ENCODE results near the gene DCLRE1C.
A peak's percentile ranks its signal among the peaks of the same experiment; 100 is the strongest.
"Not testable (repeated sequence)": the region's sequence is repeated elsewhere in the genome, so short reads cannot be mapped to it uniquely, and the experiment has no call there.

DCLRE1C gene

GRCh38 chr10:14873090-14873760, 80.7 kb downstream of the DCLRE1C start:
- no peak overlapping the region for H3K9ac ChIP-seq (ENCODE audit: low read length in 5 of 5)
- no peak overlapping the region for H3K4me3 ChIP-seq (ENCODE audit: low read depth in 1 of 5, low read length in 5 of 5)
- H3K36me3 ChIP-seq (ENCODE audit: control insufficient read depth in 5 of 5, insufficient read depth in 5 of 5, low read length in 5 of 5) = peaks cover 9 to 17% (median 13%) of the 10 kb centered on the region in 5 donors

GRCh38 chr10:14864871-14865270, 89.0 kb downstream of the DCLRE1C start:
- H3K9me3 ChIP-seq (ENCODE audit: control insufficient read depth in 5 of 5, low read length in 5 of 5); H3K9ac ChIP-seq (ENCODE audit: low read length in 5 of 5); H3K4me1 ChIP-seq (ENCODE audit: control insufficient read depth in 5 of 5, insufficient read depth in 5 of 5, low read length in 5 of 5); H3K4me3 ChIP-seq (ENCODE audit: low read depth in 1 of 5, low read length in 5 of 5); H3K27ac ChIP-seq (ENCODE audit: low read depth, low read length); H3K27me3 ChIP-seq (ENCODE audit: control insufficient read depth in 5 of 5, insufficient read depth in 4 of 5, low read length in 5 of 5): not testable (repeated sequence)
- peaks cover 15 to 26% (median 20%) of the 10 kb centered on the region in 5 donors for H3K36me3 ChIP-seq (ENCODE audit: control insufficient read depth in 5 of 5, insufficient read depth in 5 of 5, low read length in 5 of 5)

More at GRCh38 chr10:14873090-14873760, 80.7 kb downstream of the DCLRE1C start:
- Histone ChIP-seq H3K27ac (ENCODE audit: low read depth, low read length) (no peak overlapping the region), H3K27me3 (ENCODE audit: control insufficient read depth in 5 of 5, insufficient read depth in 4 of 5, low read length in 5 of 5) (no peaks in the 10 kb centered on the region), H3K9me3 (ENCODE audit: control insufficient read depth in 5 of 5, low read length in 5 of 5) (no peaks in the 10 kb centered on the region), H3K4me1 (ENCODE audit: control insufficient read depth in 5 of 5, insufficient read depth in 5 of 5, low read length in 5 of 5) (peaks cover 0 to 27% (median 26%) of the 10 kb centered on the region in 5 donors)

GRCh38 chr10:14864466-14864865, 89.4 kb downstream of the DCLRE1C start:
- not testable (repeated sequence) for H3K27ac ChIP-seq (ENCODE audit: low read depth, low read length); H3K4me1 ChIP-seq (ENCODE audit: control insufficient read depth in 5 of 5, insufficient read depth in 5 of 5, low read length in 5 of 5); H3K9ac ChIP-seq (ENCODE audit: low read length in 5 of 5); H3K9me3 ChIP-seq (ENCODE audit: control insufficient read depth in 5 of 5, low read length in 5 of 5); H3K4me3 ChIP-seq (ENCODE audit: low read depth in 1 of 5, low read length in 5 of 5); H3K27me3 ChIP-seq (ENCODE audit: control insufficient read depth in 5 of 5, insufficient read depth in 4 of 5, low read length in 5 of 5)
- peaks cover 11 to 23% (median 16%) of the 10 kb centered on the region in 5 donors for H3K36me3 ChIP-seq (ENCODE audit: control insufficient read depth in 5 of 5, insufficient read depth in 5 of 5, low read length in 5 of 5)

GRCh38 chr10:14860791-14861190, 93.1 kb downstream of the DCLRE1C start:
- no peak overlapping the region for H3K27ac ChIP-seq (ENCODE audit: low read depth, low read length)
- H3K4me1 ChIP-seq (ENCODE audit: control insufficient read depth in 5 of 5, insufficient read depth in 5 of 5, low read length in 5 of 5) = peaks cover 0 to 8% (median 0%) of the 10 kb centered on the region in 5 donors
- H3K9me3 ChIP-seq (ENCODE audit: control insufficient read depth in 5 of 5, low read length in 5 of 5) = no peaks in the 10 kb centered on the region
- no peaks in the 10 kb centered on the region for H3K27me3 ChIP-seq (ENCODE audit: control insufficient read depth in 5 of 5, insufficient read depth in 4 of 5, low read length in 5 of 5)
- no peak overlapping the region for H3K4me3 ChIP-seq (ENCODE audit: low read depth in 1 of 5, low read length in 5 of 5)
- H3K36me3 ChIP-seq (ENCODE audit: control insufficient read depth in 5 of 5, insufficient read depth in 5 of 5, low read length in 5 of 5) = peaks cover 6 to 22% (median 10%) of the 10 kb centered on the region in 5 donors
- no peak overlapping the region for H3K9ac ChIP-seq (ENCODE audit: low read length in 5 of 5)

GRCh38 chr10:14859775-14860174, 94.1 kb downstream of the DCLRE1C start:
- H3K27ac ChIP-seq (ENCODE audit: low read depth, low read length) = no peak overlapping the region
- peaks cover 9 to 25% (median 10%) of the 10 kb centered on the region in 5 donors for H3K36me3 ChIP-seq (ENCODE audit: control insufficient read depth in 5 of 5, insufficient read depth in 5 of 5, low read length in 5 of 5)
- H3K27me3 ChIP-seq (ENCODE audit: control insufficient read depth in 5 of 5, insufficient read depth in 4 of 5, low read length in 5 of 5) = no peaks in the 10 kb centered on the region
- H3K4me3 ChIP-seq (ENCODE audit: low read depth in 1 of 5, low read length in 5 of 5) = no peak overlapping the region
- peak overlapping the region in 1 of 5 donors; percentile 11 for H3K9ac ChIP-seq (ENCODE audit: low read length in 5 of 5)
- peaks cover 0 to 8% (median 0%) of the 10 kb centered on the region in 5 donors for H3K4me1 ChIP-seq (ENCODE audit: control insufficient read depth in 5 of 5, insufficient read depth in 5 of 5, low read length in 5 of 5)
- H3K9me3 ChIP-seq (ENCODE audit: control insufficient read depth in 5 of 5, low read length in 5 of 5) = no peaks in the 10 kb centered on the region

- Histone ChIP-seq H3K9me3 (ENCODE audit: control insufficient read depth in 5 of 5, low read length in 5 of 5) (no peaks in the 10 kb centered on the region), H3K4me3 (ENCODE audit: low read depth in 1 of 5, low read length in 5 of 5) (no peak overlapping the region), H3K27ac (ENCODE audit: low read depth, low read length) (no peak overlapping the region), H3K36me3 (ENCODE audit: control insufficient read depth in 5 of 5, insufficient read depth in 5 of 5, low read length in 5 of 5) (peaks cover 10 to 31% (median 14%) of the 10 kb centered on the region in 5 donors), H3K4me1 (ENCODE audit: control insufficient read depth in 5 of 5, insufficient read depth in 5 of 5, low read length in 5 of 5) (peaks cover 0 to 8% (median 0%) of the 10 kb centered on the region in 5 donors), H3K27me3 (ENCODE audit: control insufficient read depth in 5 of 5, insufficient read depth in 4 of 5, low read length in 5 of 5) (no peaks in the 10 kb centered on the region), H3K9ac (ENCODE audit: low read length in 5 of 5) (no peak overlapping the region)
These were observed 94.9 kb downstream of the DCLRE1C start for GRCh38 chr10:14859043-14859442.

- H3K9ac ChIP-seq (ENCODE audit: low read length in 5 of 5) = no peak overlapping the region
- H3K4me3 ChIP-seq (ENCODE audit: low read depth in 1 of 5, low read length in 5 of 5) = no peak overlapping the region
- peaks cover 0 to 8% (median 0%) of the 10 kb centered on the region in 5 donors for H3K4me1 ChIP-seq (ENCODE audit: control insufficient read depth in 5 of 5, insufficient read depth in 5 of 5, low read length in 5 of 5)
- H3K9me3 ChIP-seq (ENCODE audit: control insufficient read depth in 5 of 5, low read length in 5 of 5) = no peaks in the 10 kb centered on the region
- no peak overlapping the region for H3K27ac ChIP-seq (ENCODE audit: low read depth, low read length)
- H3K27me3 ChIP-seq (ENCODE audit: control insufficient read depth in 5 of 5, insufficient read depth in 4 of 5, low read length in 5 of 5) = no peaks in the 10 kb centered on the region
- H3K36me3 ChIP-seq (ENCODE audit: control insufficient read depth in 5 of 5, insufficient read depth in 5 of 5, low read length in 5 of 5) = peaks cover 10 to 31% (median 15%) of the 10 kb centered on the region in 5 donors
These were observed 95.4 kb downstream of the DCLRE1C start for GRCh38 chr10:14858338-14858960.

GRCh38 chr10:14855453-14855852, 98.4 kb downstream of the DCLRE1C start:
- Histone ChIP-seq H3K4me1 (ENCODE audit: control insufficient read depth in 5 of 5, insufficient read depth in 5 of 5, low read length in 5 of 5) (peaks cover 0 to 8% (median 0%) of the 10 kb centered on the region in 5 donors), H3K4me3 (ENCODE audit: low read depth in 1 of 5, low read length in 5 of 5) (no peak overlapping the region), H3K36me3 (ENCODE audit: control insufficient read depth in 5 of 5, insufficient read depth in 5 of 5, low read length in 5 of 5) (peaks cover 15 to 33% (median 24%) of the 10 kb centered on the region in 5 donors), H3K27me3 (ENCODE audit: control insufficient read depth in 5 of 5, insufficient read depth in 4 of 5, low read length in 5 of 5) (no peaks in the 10 kb centered on the region), H3K9me3 (ENCODE audit: control insufficient read depth in 5 of 5, low read length in 5 of 5) (no peaks in the 10 kb centered on the region), H3K9ac (ENCODE audit: low read length in 5 of 5) (no peak overlapping the region), H3K27ac (ENCODE audit: low read depth, low read length) (no peak overlapping the region)

- Histone ChIP-seq H3K4me3 (ENCODE audit: low read depth in 1 of 5, low read length in 5 of 5) (no peak overlapping the region), H3K9me3 (ENCODE audit: control insufficient read depth in 5 of 5, low read length in 5 of 5) (no peaks in the 10 kb centered on the region), H3K36me3 (ENCODE audit: control insufficient read depth in 5 of 5, insufficient read depth in 5 of 5, low read length in 5 of 5) (peaks cover 11 to 29% (median 24%) of the 10 kb centered on the region in 5 donors), H3K4me1 (ENCODE audit: control insufficient read depth in 5 of 5, insufficient read depth in 5 of 5, low read length in 5 of 5) (no peaks in the 10 kb centered on the region), H3K9ac (ENCODE audit: low read length in 5 of 5) (no peak overlapping the region), H3K27ac (ENCODE audit: low read depth, low read length) (no peak overlapping the region), H3K27me3 (ENCODE audit: control insufficient read depth in 5 of 5, insufficient read depth in 4 of 5, low read length in 5 of 5) (no peaks in the 10 kb centered on the region)
These were observed 101.7 kb downstream of the DCLRE1C start for GRCh38 chr10:14852236-14852635.
